ENCODE data around the gene TRIM8.

DNA sequence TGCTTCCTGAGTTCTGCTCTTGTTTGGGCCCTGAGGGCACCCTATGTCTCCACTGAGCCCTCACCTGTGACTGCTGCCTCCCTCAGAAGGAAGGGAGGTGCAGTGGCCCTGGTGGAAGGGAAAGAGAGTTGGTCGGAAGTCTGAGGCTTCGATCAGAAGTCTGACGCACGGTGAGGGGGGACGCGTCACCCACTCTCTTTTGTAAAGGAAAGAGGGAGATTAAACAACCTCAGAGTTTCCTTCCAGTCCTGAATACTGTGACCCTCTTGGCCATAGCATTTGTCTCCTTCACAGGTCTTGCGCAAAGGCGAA is 31.4 kb upstream of the TRIM8 start:
- TF ChIP-seq EZH2 (IDR thresholded peaks at IDR 0.05), result no peak
- TF ChIP-seq, protein P1, sequence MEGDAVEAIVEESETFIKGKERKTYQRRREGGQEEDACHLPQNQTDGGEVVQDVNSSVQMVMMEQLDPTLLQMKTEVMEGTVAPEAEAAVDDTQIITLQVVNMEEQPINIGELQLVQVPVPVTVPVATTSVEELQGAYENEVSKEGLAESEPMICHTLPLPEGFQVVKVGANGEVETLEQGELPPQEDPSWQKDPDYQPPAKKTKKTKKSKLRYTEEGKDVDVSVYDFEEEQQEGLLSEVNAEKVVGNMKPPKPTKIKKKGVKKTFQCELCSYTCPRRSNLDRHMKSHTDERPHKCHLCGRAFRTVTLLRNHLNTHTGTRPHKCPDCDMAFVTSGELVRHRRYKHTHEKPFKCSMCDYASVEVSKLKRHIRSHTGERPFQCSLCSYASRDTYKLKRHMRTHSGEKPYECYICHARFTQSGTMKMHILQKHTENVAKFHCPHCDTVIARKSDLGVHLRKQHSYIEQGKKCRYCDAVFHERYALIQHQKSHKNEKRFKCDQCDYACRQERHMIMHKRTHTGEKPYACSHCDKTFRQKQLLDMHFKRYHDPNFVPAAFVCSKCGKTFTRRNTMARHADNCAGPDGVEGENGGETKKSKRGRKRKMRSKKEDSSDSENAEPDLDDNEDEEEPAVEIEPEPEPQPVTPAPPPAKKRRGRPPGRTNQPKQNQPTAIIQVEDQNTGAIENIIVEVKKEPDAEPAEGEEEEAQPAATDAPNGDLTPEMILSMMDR (IDR thresholded peaks at IDR 0.05), result no peak

Data from neural progenitor cell (in vitro differentiated cells).